ENCODE data around the gene ANKRD34C. TPM values are rescaled to one million over a fixed set of nuclear protein-coding genes. Genes with fewer than 3 reads are reported as not detected.
"Not testable (repeated sequence)": the region's sequence is repeated elsewhere in the genome, so short reads cannot be mapped to it uniquely, and the experiment has no call there.

Gene ANKRD34C
- total RNA-seq, 8 experiments from 2014 or later = 0.05 to 0.14 (median 0.09) TPM; not detected in 3

DNA sequence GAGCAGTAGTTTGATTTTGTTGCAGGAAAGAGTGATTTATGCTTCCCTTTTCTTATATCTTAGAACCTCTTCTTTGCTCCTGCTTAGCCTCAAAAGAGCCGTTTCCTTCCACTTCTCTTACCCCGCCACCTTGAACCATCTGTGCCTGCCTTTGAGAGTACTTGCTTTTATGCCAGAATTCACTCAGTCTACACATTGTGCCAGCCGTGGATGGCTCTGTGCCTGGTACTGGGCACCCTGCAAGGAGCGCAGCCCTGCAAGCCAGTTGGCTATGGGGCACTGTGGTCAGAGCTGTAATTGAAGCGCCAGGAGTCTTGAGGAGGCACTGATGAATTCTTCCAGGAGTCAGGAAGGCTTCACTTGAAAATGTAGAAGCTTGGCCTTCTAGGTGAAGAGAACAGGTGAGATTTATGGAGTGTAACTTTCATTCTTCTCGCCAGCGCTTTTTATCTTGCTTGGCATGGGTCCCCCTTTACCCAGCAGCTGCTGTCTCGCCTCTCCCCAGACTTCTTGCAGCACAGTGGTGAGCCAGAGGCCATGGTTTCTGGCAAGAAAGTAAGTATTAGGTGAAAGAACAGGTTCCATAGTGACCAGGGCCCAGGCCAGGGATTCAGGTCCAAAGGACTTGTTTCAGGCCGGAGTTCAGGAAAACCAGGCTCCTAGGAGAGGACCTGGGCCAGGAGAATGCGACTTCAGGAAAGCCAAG, 33.3 kb downstream of the ANKRD34C start:
- in situ Hi-C loops (cut with MboI; ENCODE audit: low pct_unique_long_range_greater_than_20kb in 2 of 9, low sequenced_read_pairs in 9 of 9, unreplicated experiment in 9 of 9) = no loop called here
- no peak for ATAC-seq (replicated peaks in 6 of 8)
- Histone ChIP-seq H3K27ac (no peak overlapping the region), H3K4me1 (replicated peaks in 1 of 2) (peaks cover 10 to 11% of the 10 kb centered on the region in 2 donors), H3K4me3 (no peak overlapping the region)
- 73 to 100% (median 93%) methylated on average over 1 to 10 of the region's 10 CpGs; no CpG with 5 or more reads in 2 of the 10 experiments for WGBS, 10 experiments

DNA sequence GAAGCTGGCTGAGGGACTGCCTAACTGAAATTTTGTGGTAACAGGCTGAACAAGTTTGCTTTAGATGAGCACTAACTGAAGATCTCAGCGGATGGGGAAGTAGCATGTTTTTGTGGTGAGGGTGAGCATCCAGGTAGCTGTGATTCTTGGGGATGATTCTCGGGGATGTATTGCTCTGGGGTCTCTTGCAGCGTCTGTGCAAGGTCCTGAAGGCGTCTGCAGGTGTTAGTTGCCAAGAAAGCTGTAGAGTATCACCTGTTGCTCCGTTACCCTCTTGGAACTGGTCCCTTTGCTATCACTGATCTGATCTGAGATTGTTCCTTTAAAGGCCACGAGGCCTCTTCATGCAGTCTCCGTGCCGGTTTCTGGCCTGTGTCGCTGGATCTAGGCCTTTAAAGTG, 34.3 kb downstream of the ANKRD34C start:
- in situ Hi-C loops (cut with MboI; ENCODE audit: low pct_unique_long_range_greater_than_20kb in 2 of 9, low sequenced_read_pairs in 9 of 9, unreplicated experiment in 9 of 9) = no loop called here
- Histone ChIP-seq H3K27ac (no peak overlapping the region), H3K4me3 (no peak overlapping the region), H3K4me1 (replicated peaks in 1 of 2) (peaks cover 10% of the 10 kb centered on the region in 2 donors)
- ATAC-seq (replicated peaks in 6 of 8) = no peak
- 80 to 100% (median 94%) methylated on average over 1 to 6 of the region's 9 CpGs; no CpG with 5 or more reads in 4 of the 10 experiments for WGBS, 10 experiments

GRCh38 chr15:79319973-79320372, 37.5 kb downstream of the ANKRD34C start:
- WGBS, 10 experiments = 59 to 100% (median 100%) methylated on average over 1 to 3 of the region's 9 CpGs; no CpG with 5 or more reads in 6 of the 10 experiments
- in situ Hi-C loops (cut with MboI; ENCODE audit: low pct_unique_long_range_greater_than_20kb in 2 of 9, low sequenced_read_pairs in 9 of 9, unreplicated experiment in 9 of 9); ATAC-seq (replicated peaks in 6 of 8); H3K27ac ChIP-seq; H3K4me3 ChIP-seq; H3K4me1 ChIP-seq (replicated peaks in 1 of 2): not testable (repeated sequence)

GRCh38 chr15:79321876-79322275, 39.4 kb downstream of the ANKRD34C start:
- in situ Hi-C loops (cut with MboI; ENCODE audit: low pct_unique_long_range_greater_than_20kb in 2 of 9, low sequenced_read_pairs in 9 of 9, unreplicated experiment in 9 of 9) = no loop called here
- WGBS, 10 experiments = 80 to 91% (median 88%) methylated on average over 2 to 14 of the region's 14 CpGs; no CpG with 5 or more reads in 4 of the 10 experiments
- Histone ChIP-seq H3K27ac (no peak overlapping the region), H3K4me1 (replicated peaks in 1 of 2) (no peaks in the 10 kb centered on the region), H3K4me3 (no peak overlapping the region)
- no peak for ATAC-seq (replicated peaks in 6 of 8)

GRCh38 chr15:79322306-79322705, 39.8 kb downstream of the ANKRD34C start:
- H3K27ac ChIP-seq = no peak overlapping the region
- H3K4me3 ChIP-seq = no peak overlapping the region
- in situ Hi-C loops (cut with MboI; ENCODE audit: low pct_unique_long_range_greater_than_20kb in 2 of 9, low sequenced_read_pairs in 9 of 9, unreplicated experiment in 9 of 9) = no loop called here
- no peaks in the 10 kb centered on the region for H3K4me1 ChIP-seq (replicated peaks in 1 of 2)
- WGBS, 10 experiments = 80 to 100% (median 100%) methylated on average over 1 to 3 of the region's 3 CpGs; no CpG with 5 or more reads in 5 of the 10 experiments
- no peak for ATAC-seq (replicated peaks in 6 of 8)

DNA sequence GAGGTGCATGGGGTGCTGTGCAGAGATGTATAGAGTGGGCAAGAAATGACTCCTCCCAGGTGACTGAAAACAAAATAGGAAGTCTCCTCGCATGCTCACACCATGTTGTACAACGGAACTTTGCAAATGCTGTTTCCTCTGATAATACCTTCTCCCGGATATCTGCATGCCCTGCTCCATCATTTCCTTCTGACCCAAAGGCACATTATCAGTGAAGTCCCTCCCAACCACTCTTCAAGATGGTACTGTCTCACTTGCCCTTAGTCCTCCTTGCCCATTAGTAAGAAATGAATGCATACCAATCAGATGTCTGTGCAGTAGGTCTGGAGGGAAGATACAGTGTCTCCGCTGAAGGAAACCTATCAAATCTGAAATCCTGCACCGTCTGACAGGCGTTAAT, 40.4 kb downstream of the ANKRD34C start:
- no peak for ATAC-seq (replicated peaks in 6 of 8)
- whole genome bisulfite sequencing, 10 experiments = 90 to 100% (median 97%) methylated on average over 2 to 5 of the region's 6 CpGs; no CpG with 5 or more reads in 1 of the 10 experiments
- in situ Hi-C loops (cut with MboI; ENCODE audit: low pct_unique_long_range_greater_than_20kb in 2 of 9, low sequenced_read_pairs in 9 of 9, unreplicated experiment in 9 of 9) = no loop called here
- H3K4me3 ChIP-seq = no peak overlapping the region
- no peaks in the 10 kb centered on the region for H3K4me1 ChIP-seq (replicated peaks in 1 of 2)
- H3K27ac ChIP-seq = no peak overlapping the region

DNA sequence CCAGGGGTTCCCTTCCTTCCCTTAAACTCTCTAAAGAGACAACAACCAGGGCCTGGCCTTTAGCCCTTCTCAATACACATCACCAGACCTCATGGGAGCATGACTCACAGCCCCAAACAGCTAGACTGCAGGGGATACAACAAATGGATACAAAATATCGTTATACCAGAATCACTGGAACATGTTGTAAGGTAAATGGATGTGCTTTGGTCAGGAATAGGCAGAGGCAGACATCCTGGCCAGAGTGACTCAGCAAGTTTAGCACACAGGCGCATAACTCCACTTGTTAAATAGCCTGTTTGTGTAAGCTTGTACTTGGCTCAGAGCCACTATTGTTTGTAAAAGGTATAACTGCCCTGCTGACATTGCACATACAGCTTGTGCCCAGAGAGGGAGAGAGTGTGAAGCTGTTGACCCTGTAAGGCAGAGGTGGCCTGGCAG, 46.7 kb downstream of the ANKRD34C start:
- H3K4me1 ChIP-seq (replicated peaks in 1 of 2) = no peaks in the 10 kb centered on the region
- H3K27ac ChIP-seq = peak overlapping the region in 1 of 2 donors; percentile 12
- 60 to 100% (median 87%) methylated on average over 1 to 2 of the region's 2 CpGs; no CpG with 5 or more reads in 4 of the 10 experiments for WGBS, 10 experiments
- H3K4me3 ChIP-seq = no peak overlapping the region
- peak; percentile 67 to 90 (median 80) for ATAC-seq (replicated peaks in 6 of 8)
- in situ Hi-C loops (cut with MboI; ENCODE audit: low pct_unique_long_range_greater_than_20kb in 2 of 9, low sequenced_read_pairs in 9 of 9, unreplicated experiment in 9 of 9) = loop anchor here in 3 of 9 experiments (25.0 kb wide), 2 partner anchors 533 to 658 kb away; no protein-coding TSS in a partner anchor

Other genes with a start within 250 kb of the ANKRD34C start
- 1 to 10 TPM in 2 of 8 experiments, under 1 TPM in 5, not detected in 1; 0.38 to 2.3 (median 0.60) TPM for gene RASGRF1, start 191.9 kb upstream of the ANKRD34C start, total RNA-seq
- 100 to 1,000 TPM in 1 of 8 experiments, 10 to 100 TPM in 7; 39.0 to 176 (median 77.1) TPM for gene TMED3, start 28.4 kb downstream of the ANKRD34C start, total RNA-seq
- 10 to 100 TPM in 2 of 8 experiments, 1 to 10 TPM in 6; 1.4 to 18.6 (median 8.1) TPM for gene MINAR1, start 149.6 kb downstream of the ANKRD34C start, total RNA-seq

All from motor neuron (in vitro differentiated cells).